GM19043 (cell line): ENCODE results near the gene MED13L.

Experiments
- ATAC-seq: cut with Tn5 transposase; IDR thresholded peaks from one replicate; pipeline ENCODE4 v1.9.1; 2021; ENCODE audit warnings: low read depth; ENCODE audit not compliant: unreplicated experiment

Gene MED13L

DNA sequence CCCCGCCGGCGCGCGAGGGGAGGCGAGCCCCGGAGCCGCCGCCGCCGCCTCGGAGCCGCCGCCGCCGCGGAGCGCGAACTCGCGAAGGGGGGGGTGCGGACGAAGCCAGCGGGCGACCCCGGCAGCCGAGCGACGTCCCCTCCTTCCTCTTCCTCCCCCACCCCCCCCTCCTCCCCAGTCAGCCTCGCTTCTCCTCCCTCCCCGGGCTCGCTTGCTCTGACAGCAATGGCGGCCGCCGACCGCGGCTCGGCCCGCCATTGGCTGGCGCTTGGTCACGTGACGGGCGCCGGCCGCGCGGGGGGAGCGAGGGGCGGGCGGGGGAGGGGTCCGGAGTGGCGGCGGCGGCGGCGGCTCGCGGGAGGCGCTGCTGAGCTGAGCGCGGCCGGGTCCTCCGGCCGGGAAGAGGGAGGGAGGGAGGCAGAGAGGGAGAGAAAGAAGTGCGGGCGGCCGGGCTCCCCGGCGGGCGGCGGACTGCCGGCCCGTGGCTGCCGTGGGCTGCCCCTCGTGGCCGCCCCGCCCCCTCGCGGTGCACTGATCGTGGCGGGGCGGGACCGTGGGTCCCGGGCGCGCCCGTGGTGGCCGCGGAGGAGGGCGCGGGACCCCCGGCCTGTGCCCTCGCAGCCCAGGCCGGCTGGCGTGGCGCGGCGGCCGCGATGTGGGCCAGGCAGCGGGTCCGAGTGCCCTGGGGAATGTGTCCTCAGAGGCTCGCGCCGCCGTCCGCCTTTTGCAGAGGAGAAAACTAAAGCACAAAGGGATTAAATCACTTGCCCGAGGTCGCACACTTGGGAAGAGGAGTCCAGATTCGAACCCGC is at the start of gene MED13L:
Gene MED13L (minus strand): TSS at position 227 of the 812 bp plus-strand sequence. CDS start 562 bp downstream, outside the sequence.
- ATAC-seq, result peak; percentile 80

DNA sequence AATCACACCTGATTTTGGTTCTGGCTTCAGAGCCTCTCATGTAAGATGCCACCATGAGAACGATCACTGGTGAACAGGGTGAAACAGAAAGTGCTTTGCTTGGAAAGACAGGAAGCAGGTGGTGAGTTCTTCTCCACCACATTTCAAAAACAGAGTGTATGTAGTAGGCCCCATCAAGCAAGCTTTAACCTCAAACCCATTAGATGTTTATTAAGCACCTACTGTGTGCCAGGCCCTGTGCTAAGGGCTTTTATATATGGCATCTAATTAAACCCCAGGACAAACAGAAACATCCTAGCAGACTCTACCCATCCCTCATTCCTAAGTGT is 47.8 kb upstream of the MED13L start:
- peak; percentile 79 for ATAC-seq

DNA sequence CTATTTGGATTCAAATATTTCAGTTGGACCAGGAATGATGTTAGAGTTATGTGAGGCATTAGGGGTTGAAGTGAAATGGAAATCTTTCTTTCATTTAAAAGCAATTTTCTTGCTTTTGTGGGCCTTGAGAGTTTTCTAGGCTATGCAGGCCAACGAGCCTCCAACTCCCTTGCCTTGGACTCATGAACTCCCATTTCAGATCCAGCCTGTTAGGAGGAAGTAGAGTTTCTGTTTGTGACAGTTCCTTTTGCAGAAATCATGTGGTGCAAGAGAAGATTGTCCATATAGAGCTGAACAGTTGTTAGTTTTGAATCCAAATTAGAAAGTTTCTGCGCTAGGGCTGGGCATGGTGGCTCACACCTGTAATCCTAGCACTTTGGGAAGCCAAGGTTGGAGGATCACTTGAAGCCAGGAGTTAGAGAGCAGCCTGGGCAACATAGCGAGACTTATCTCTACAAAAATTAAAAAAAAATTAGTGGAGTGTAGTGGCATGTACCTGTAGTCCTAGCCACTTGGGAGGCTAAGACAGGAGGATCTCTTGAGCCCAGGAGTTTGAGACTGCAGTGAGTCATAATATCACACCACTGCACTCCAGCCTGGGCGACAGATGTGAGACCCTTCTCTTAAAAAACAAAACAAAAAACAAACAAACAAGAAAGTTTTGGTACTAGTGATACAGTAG is 47.3 kb upstream of the MED13L start:
- ATAC-seq, result no peak

DNA sequence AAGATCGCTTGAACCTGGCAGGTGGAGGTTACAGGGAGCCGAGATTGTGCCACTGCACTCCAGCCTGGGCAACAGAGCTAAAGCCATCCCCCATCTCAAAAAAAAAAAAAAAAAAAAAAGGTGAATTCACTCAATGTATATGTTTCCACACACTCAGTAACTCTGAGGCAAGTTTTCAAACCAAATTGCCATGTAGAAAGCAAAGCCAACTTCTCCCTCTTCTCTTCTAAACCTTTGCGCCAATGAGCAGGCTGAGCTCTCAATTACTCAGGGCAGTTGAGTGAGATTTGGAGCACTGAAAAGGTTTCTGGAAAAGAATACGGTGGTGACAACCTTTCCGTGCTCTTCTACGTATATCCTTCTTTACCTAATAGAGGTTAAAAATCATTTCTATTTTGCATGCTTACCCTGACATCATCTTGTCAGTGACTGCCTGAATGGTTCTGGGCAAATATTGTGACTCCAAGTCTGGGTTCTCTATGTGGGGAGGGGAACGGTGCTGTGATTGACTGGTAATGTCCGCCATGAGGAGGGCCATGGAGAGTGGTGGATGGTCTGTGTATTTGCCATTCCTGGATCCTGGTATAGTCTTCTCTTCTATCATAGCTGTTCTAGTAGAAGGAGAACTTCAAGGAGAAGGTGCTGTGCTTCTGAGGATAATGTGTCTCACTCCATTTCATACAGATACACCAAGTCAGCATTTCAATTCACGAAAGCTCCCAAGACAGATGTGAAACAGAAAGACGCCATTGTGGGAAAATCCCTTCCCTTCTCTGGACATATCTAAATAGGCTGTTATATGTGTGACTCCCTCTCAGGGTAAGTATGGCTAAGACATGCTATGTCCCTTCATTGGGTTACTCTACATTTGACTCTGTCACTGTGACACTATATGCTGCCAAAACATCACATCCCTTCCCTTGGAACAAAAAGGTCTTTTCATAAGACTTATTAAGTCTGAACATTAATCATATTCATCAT is 46.2 kb upstream of the MED13L start:
- no peak for ATAC-seq

- ATAC-seq, result no peak
Observed at GRCh38 chr12:116321913-116322312, 44.4 kb upstream of the MED13L start.

DNA sequence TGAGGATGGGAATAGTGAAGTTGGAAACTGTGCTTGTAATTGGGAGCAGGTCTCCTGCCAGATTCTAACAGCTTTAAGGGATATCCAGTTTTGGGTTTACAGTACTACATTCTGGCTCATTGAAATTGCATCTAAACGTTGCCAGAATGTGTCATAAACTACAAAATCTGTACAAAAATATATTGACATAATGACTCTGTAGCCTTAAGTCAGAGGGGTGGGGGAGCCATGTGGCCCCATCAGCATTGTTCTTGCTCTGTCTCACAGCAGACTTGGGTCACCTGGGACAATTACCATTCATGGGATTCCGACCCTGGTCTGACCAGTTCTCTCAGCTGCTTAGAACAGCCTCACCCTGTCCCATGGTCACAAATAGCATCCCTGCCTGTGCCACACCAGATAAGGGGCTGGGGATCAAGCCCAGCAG is 43.3 kb upstream of the MED13L start:
- ATAC-seq, result no peak

DNA sequence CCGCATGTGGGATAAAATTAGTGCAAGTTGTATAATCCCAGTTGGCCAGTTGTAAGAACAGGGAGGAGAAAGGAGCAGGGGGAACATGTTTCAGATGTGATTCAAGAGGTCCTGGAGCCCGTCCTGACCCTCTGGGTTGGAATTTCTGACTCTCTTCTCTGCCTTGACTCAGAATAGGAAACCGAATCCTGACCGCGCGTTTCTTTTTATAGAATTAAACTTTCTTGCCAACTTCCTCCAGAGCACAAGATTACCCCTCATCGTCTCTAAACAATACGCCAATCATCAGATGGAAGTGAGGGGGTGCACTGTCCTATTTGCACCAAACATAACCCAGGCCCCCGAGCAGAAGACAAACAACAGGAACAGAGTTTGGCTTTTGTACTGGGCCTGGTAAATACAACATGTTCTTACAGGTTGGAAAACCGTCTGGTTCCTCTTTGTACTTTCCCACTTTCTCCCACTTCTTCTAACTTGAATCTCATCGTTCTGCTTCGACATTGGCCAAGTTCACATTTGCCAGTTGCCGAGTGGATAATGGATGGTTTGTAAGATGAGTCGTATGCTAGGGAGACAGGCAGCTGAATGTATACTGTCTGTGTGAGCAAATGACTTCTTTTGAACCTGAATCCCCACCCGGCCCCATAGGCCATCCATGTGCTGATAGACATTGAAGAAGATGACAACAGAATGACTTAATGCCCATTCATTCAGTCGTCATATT is 42.6 kb upstream of the MED13L start:
- ATAC-seq, result no peak

DNA sequence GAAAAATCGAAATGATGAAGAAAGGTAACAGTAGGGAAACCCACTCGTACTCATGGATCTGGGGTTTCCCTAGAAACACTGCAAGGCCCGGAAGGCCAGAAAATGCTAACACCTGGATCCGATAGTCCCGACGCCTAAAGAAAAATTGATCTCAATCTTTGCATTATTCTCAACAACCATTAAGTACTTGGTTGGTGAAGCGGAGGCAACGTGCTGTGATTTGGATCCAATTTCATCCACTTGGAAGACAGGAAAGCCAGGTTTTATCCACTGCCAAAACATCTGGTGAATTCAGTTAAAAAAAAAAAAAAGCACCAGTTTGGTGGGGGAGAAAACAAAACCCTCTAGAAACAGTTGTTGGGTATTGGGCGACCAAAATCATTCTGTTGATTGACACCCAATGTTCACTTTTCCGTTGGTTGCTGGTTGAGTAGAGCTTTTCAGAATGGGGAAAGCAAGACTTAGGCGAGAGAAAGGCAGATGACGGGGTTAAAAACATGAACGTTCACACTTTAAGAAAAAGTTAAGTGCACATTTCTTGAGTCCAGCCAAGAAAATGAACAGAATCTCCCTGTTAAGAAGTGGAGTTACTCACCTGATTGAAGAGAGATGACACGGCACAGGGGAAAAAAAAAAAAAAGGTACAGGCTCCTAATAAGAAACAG is 41.9 kb upstream of the MED13L start:
- ATAC-seq, result no peak

GRCh38 chr12:116318576-116319232 is 41.2 kb upstream of the MED13L start:
- no peak for ATAC-seq

- ATAC-seq, result no peak
Observed at GRCh38 chr12:116317986-116318575, 40.6 kb upstream of the MED13L start.

GRCh38 chr12:116317139-116317538 is 39.6 kb upstream of the MED13L start:
- no peak for ATAC-seq

GRCh38 chr12:116314477-116314876 is 37.0 kb upstream of the MED13L start:
- ATAC-seq, result no peak

- no peak for ATAC-seq
Observed at GRCh38 chr12:116313194-116313927, 35.9 kb upstream of the MED13L start.

DNA sequence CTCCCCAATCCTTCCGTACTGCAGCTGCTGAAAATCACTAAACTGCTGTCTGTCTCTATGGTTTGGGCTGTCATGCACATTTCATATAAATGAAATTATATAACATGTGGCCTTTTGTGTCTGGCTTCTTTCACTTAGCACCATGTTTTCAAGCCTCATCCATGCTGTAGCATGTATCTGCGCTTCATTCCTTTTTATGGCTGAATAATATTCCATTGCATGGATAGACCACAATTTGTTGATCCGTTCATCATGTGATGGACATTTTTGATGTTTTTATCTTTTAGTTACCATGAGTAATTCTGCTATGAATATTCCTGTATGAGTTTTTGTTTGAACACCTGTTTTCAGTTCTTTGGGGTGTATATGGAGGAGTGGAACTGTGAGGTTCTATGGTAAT is 32.6 kb upstream of the MED13L start:
- no peak for ATAC-seq

DNA sequence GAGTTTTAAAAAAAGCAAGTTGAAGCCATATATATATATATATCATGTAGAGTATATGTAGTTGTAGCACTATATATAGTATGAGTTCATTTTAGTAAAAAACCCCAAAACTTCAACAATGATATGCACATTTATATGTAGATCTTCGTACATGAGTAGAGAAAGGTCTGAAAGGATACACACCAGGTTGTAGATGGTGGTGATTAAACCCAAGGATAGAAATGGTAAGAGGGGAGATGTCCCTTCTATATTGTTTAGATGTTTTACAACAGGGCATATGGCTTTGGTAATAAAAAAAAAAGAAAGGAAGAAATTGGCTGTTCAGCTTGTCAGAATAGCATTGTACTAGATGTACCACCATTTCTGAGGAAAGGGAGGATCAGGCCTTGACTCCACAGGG is 31.9 kb upstream of the MED13L start:
- no peak for ATAC-seq

- no peak for ATAC-seq
Observed at GRCh38 chr12:116308647-116309046, 31.2 kb upstream of the MED13L start.

DNA sequence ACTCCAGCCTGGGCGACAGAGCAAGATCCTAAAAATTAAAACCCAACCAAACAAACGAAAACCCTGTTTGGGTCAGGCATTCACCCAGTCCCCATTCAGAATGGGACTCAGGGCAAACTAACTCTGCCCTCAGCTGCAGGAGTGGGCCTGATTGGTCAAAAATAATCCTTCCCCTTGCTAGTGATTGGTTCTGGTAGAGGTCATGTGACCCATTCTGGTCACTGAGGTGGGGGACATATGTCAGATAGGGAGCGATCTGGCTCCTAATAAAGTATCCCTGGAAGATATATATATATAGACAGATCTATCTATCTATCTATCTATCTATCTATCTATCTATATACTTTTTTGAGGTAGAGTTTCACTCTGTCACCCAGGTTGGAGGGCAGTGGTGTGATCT is 29.5 kb upstream of the MED13L start:
- ATAC-seq, result no peak

- ATAC-seq, result no peak
Observed at GRCh38 chr12:116306506-116306905, 29.0 kb upstream of the MED13L start.
